Skin epidermis (tissue), 12 donors: ENCODE results near the gene FILIP1L.
"Not testable (repeated sequence)": the region's sequence is repeated elsewhere in the genome, so short reads cannot be mapped to it uniquely, and the experiment has no call there.

Source experiments
- H3K27ac ChIP-seq, 21 experiments: fragments of 200-600 bp; sonication (generic) in 11 of 21; one replicate each; pipeline ENCODE4 v1.5.0; 2020; ENCODE audit warnings: mild to moderate bottlenecking in 3 of 21, inconsistent platforms in 2 of 21, moderate library complexity in 2 of 21
- H3K4me3 ChIP-seq, 7 experiments: fragments of 200-600 bp; sonication (generic) in 2 of 7; one replicate each; pipeline ENCODE4 v1.5.0; 2020; ENCODE audit warnings: inconsistent platforms in 2 of 7, mild to moderate bottlenecking in 2 of 7, moderate library complexity in 1 of 7

Gene FILIP1L

GRCh38 chr3:99846477-99847160 lies 267.7 kb downstream of the FILIP1L start:
- peak overlapping the region in 13 of 21 experiments; percentile 18 to 86 (median 56) for H3K27ac ChIP-seq
- H3K4me3 ChIP-seq = no peak overlapping the region

- peak overlapping the region in 7 of 21 experiments; percentile 37 to 84 (median 68) for H3K27ac ChIP-seq
Observed at GRCh38 chr3:99845999-99846398, 268.3 kb downstream of the FILIP1L start.

GRCh38 chr3:99845331-99845730 lies 269.0 kb downstream of the FILIP1L start:
- no peak overlapping the region for H3K4me3 ChIP-seq
- peak overlapping the region in 5 of 21 experiments; percentile 8 to 84 (median 26) for H3K27ac ChIP-seq

More at GRCh38 chr3:99845999-99846398, 268.3 kb downstream of the FILIP1L start:
- H3K4me3 ChIP-seq = no peak overlapping the region

GRCh38 chr3:99843590-99844258 lies 270.6 kb downstream of the FILIP1L start:
- H3K4me3 ChIP-seq = no peak overlapping the region
- H3K27ac ChIP-seq = peak overlapping the region in 16 of 21 experiments; percentile 13 to 84 (median 52)

- Histone ChIP-seq H3K27ac (peak overlapping the region in 14 of 21 experiments; percentile 15 to 84 (median 52)), H3K4me3 (no peak overlapping the region)
Observed at GRCh38 chr3:99842826-99843589, 271.3 kb downstream of the FILIP1L start.

- H3K27ac ChIP-seq = peak overlapping the region in 1 of 21 experiments; percentile 84
- H3K4me3 ChIP-seq = not testable (repeated sequence)
Observed at GRCh38 chr3:99841949-99842348, 272.4 kb downstream of the FILIP1L start.

- H3K27ac ChIP-seq = no peak overlapping the region
- H3K4me3 ChIP-seq = no peak overlapping the region
Observed at GRCh38 chr3:99839613-99840012, 274.7 kb downstream of the FILIP1L start.

- Histone ChIP-seq H3K4me3 (no peak overlapping the region), H3K27ac (no peak overlapping the region)
Observed at GRCh38 chr3:99838755-99839154, 275.5 kb downstream of the FILIP1L start.

GRCh38 chr3:99837715-99838114 lies 276.6 kb downstream of the FILIP1L start:
- Histone ChIP-seq H3K4me3 (no peak overlapping the region), H3K27ac (no peak overlapping the region)

GRCh38 chr3:99836681-99837080 lies 277.6 kb downstream of the FILIP1L start:
- Histone ChIP-seq H3K27ac (peak overlapping the region in 1 of 21 experiments; percentile 3), H3K4me3 (no peak overlapping the region)

GRCh38 chr3:99834211-99834957 lies 279.9 kb downstream of the FILIP1L start:
- Histone ChIP-seq H3K4me3 (no peak overlapping the region), H3K27ac (no peak overlapping the region)

- no peak overlapping the region for H3K4me3 ChIP-seq
- peak overlapping the region in 4 of 21 experiments; percentile 11 to 28 (median 27) for H3K27ac ChIP-seq
Observed at GRCh38 chr3:99833617-99834205, 280.6 kb downstream of the FILIP1L start.

- Histone ChIP-seq H3K4me3 (no peak overlapping the region), H3K27ac (no peak overlapping the region)
Observed at GRCh38 chr3:99829844-99830243, 284.5 kb downstream of the FILIP1L start.

- peak overlapping the region in 1 of 21 experiments; percentile 17 for H3K27ac ChIP-seq
- no peak overlapping the region for H3K4me3 ChIP-seq
Observed at GRCh38 chr3:99825004-99825640, 289.2 kb downstream of the FILIP1L start.

GRCh38 chr3:99823723-99824711 lies 290.3 kb downstream of the FILIP1L start:
- Histone ChIP-seq H3K4me3 (no peak overlapping the region), H3K27ac (no peak overlapping the region)

- Histone ChIP-seq H3K27ac (peak overlapping the region in 1 of 21 experiments; percentile 91), H3K4me3 (no peak overlapping the region)
Observed at GRCh38 chr3:99818818-99819217, 295.5 kb downstream of the FILIP1L start.

- peak within 1 kb of the TSS in 20 of 21 experiments; percentile 73 to 93 (median 90) for H3K27ac ChIP-seq
- H3K4me3 ChIP-seq = peak within 1 kb of the TSS; percentile 60 to 90 (median 73)
Observed at GRCh38 chr3:99817437-99818240, 296.7 kb downstream of the FILIP1L start, which contains the start of gene CMSS1. Gene CMSS1 (plus strand): TSS chr3:99817862.
